ENCODE measurements around the gene LCE3A. TPM values are rescaled to one million over a fixed set of nuclear protein-coding genes. Genes with fewer than 3 reads are reported as not detected.

Gene LCE3A
- total RNA-seq, 1 experiment from 2014 or later: not detected

- DNase-seq (ENCODE audit: low spot score): no peak
These were observed 45.7 kb downstream of the LCE3A start for GRCh38 chr1:152577168-152577567.

Small RNA genes lying within 50 kb of the gene (small RNA-seq; reads per million reads assigned to genes)
- not detected for gene LCE3A
- gene LCE3B: not detected

Other genes with a start within 250 kb of the LCE3A start
- not detected in 2 replicates for gene CRNN, start 208.8 kb downstream of the LCE3A start, total RNA-seq (2014; rRNA removed; shearing (Covaris generic))
- gene LCE5A, start 112.3 kb downstream of the LCE3A start, total RNA-seq (2014; rRNA removed; shearing (Covaris generic)): not detected in 2 replicates
- 0.15 TPM in 1 of 2 replicates, not detected in the other for gene CRCT1, start 108.6 kb downstream of the LCE3A start, total RNA-seq (2014; rRNA removed; shearing (Covaris generic))
- not detected in 2 replicates for gene LCE3E, start 56.3 kb downstream of the LCE3A start, total RNA-seq (2014; rRNA removed; shearing (Covaris generic))
- not detected in 2 replicates for gene LCE3D, start 42.6 kb downstream of the LCE3A start, total RNA-seq (2014; rRNA removed; shearing (Covaris generic))
- gene LCE3C, start 22.9 kb downstream of the LCE3A start, total RNA-seq (2014; rRNA removed; shearing (Covaris generic)): not detected in 2 replicates
- gene LCE3B, start 9.3 kb downstream of the LCE3A start, total RNA-seq (2014; rRNA removed; shearing (Covaris generic)): not detected in 2 replicates
- gene LCE2D, start 40.3 kb upstream of the LCE3A start, total RNA-seq (2014; rRNA removed; shearing (Covaris generic)): not detected in 2 replicates
- not detected in 2 replicates for gene LCE2C, start 52.2 kb upstream of the LCE3A start, total RNA-seq (2014; rRNA removed; shearing (Covaris generic))
- not detected in 2 replicates for gene LCE2B, start 63.0 kb upstream of the LCE3A start, total RNA-seq (2014; rRNA removed; shearing (Covaris generic))
- not detected in 2 replicates for gene LCE2A, start 75.2 kb upstream of the LCE3A start, total RNA-seq (2014; rRNA removed; shearing (Covaris generic))
- not detected in 2 replicates for gene LCE4A, start 85.1 kb upstream of the LCE3A start, total RNA-seq (2014; rRNA removed; shearing (Covaris generic))
- gene KPRP, start 134.9 kb upstream of the LCE3A start, total RNA-seq (2014; rRNA removed; shearing (Covaris generic)): not detected in 2 replicates
- not detected in 2 replicates for gene LCE1F, start 152.0 kb upstream of the LCE3A start, total RNA-seq (2014; rRNA removed; shearing (Covaris generic))
- gene LCE1E, start 163.2 kb upstream of the LCE3A start, total RNA-seq (2014; rRNA removed; shearing (Covaris generic)): 3.0 and 5.2 TPM in 2 replicates
- gene LCE1D, start 173.6 kb upstream of the LCE3A start, total RNA-seq (2014; rRNA removed; shearing (Covaris generic)): not detected in 2 replicates
- gene LCE1C, start 183.5 kb upstream of the LCE3A start, total RNA-seq (2014; rRNA removed; shearing (Covaris generic)): not detected in 2 replicates
- gene LCE1B, start 188.9 kb upstream of the LCE3A start, total RNA-seq (2014; rRNA removed; shearing (Covaris generic)): not detected in 2 replicates
- not detected in 2 replicates for gene LCE1A, start 204.4 kb upstream of the LCE3A start, total RNA-seq (2014; rRNA removed; shearing (Covaris generic))
- not detected in 2 replicates for gene LCE6A, start 219.8 kb upstream of the LCE3A start, total RNA-seq (2014; rRNA removed; shearing (Covaris generic))
- gene LCE7A, start 236.9 kb upstream of the LCE3A start, total RNA-seq (2014; rRNA removed; shearing (Covaris generic)): not detected in 2 replicates